Mesothelial cell of epicardium (in vitro differentiated cells): Measurements from ENCODE around the gene POLD2. TPM values are rescaled to one million over a fixed set of nuclear protein-coding genes. Genes with fewer than 3 reads are reported as not detected.

Experiments used
- DNase-seq, 2 experiments: peaks; one replicate each; pipeline ENCODE4 v3.0.0; 2021; ENCODE audit warnings: low spot score in 2 of 2; ENCODE audit not compliant: unreplicated experiment in 2 of 2
- H3K27ac Mint-ChIP-seq: 2 replicates; pipeline ENCODE4 v1.8.0; 2021; ENCODE audit warnings: mixed read lengths
- H3K27me3 Mint-ChIP-seq: 2 replicates; pipeline ENCODE4 v1.8.0; 2021; ENCODE audit warnings: low read depth, mixed read lengths
- H3K36me3 Mint-ChIP-seq: 2 replicates; pipeline ENCODE4 v1.8.0; 2021; ENCODE audit warnings: mixed read lengths
- H3K4me1 Mint-ChIP-seq: 2 replicates; pipeline ENCODE4 v1.8.0; 2021; ENCODE audit warnings: mixed read lengths
- H3K4me3 Mint-ChIP-seq: 2 replicates; pipeline ENCODE4 v1.8.0; 2021; ENCODE audit warnings: mild to moderate bottlenecking, moderate library complexity, mixed read lengths
- H3K9me3 Mint-ChIP-seq: 2 replicates; pipeline ENCODE4 v1.8.0; 2021; ENCODE audit warnings: mixed read lengths
- CTCF ChIP-seq: fragments of 200-600 bp; sonication (generic); IDR thresholded peaks from one replicate; pipeline ENCODE4 v1.5.0; 2021; ENCODE audit warnings: antibody characterized with exemption; ENCODE audit not compliant: unreplicated experiment
- total RNA-seq: library from RNA; stranded (reverse); gene quantifications from 3 replicates; pipeline ENCODE4 v1.2.1, GENCODE V29; 2021

POLD2 gene
- total RNA-seq, 1 donor from 2014 or later, result 117 TPM

GRCh38 chr7:44107116-44107960 lies 16.0 kb downstream of the POLD2 start:
- Mint-ChIP-seq H3K27me3 (peaks cover 10% of the 10 kb centered on the region), H3K9me3 (no peaks in the 10 kb centered on the region), H3K27ac (no peak overlapping the region), H3K36me3 (peaks cover 8% of the 10 kb centered on the region), H3K4me1 (peaks cover 12% of the 10 kb centered on the region), H3K4me3 (no peak overlapping the region)
- no peak for DNase-seq
- no peak for TF ChIP-seq CTCF

GRCh38 chr7:44106311-44107065 lies 16.9 kb downstream of the POLD2 start:
- Mint-ChIP-seq H3K9me3 (no peaks in the 10 kb centered on the region), H3K36me3 (peaks cover 2% of the 10 kb centered on the region), H3K27ac (no peak overlapping the region), H3K27me3 (peaks cover 13% of the 10 kb centered on the region), H3K4me1 (peaks cover 12% of the 10 kb centered on the region), H3K4me3 (peak overlapping the region; percentile 70)
- no peak for TF ChIP-seq CTCF
- DNase-seq, result no peak

GRCh38 chr7:44105832-44106231 lies 17.5 kb downstream of the POLD2 start:
- H3K4me1 Mint-ChIP-seq, result peaks cover 12% of the 10 kb centered on the region
- TF ChIP-seq CTCF, result no peak
- peaks cover 2% of the 10 kb centered on the region for H3K36me3 Mint-ChIP-seq
- H3K4me3 Mint-ChIP-seq, result peak overlapping the region; percentile 70
- DNase-seq, result no peak
- H3K9me3 Mint-ChIP-seq, result no peaks in the 10 kb centered on the region
- H3K27me3 Mint-ChIP-seq, result peaks cover 13% of the 10 kb centered on the region
- H3K27ac Mint-ChIP-seq, result peak overlapping the region; percentile 74

- Mint-ChIP-seq H3K9me3 (no peaks in the 10 kb centered on the region), H3K27ac (peak overlapping the region; percentile 74), H3K4me1 (peaks cover 15% of the 10 kb centered on the region), H3K36me3 (peaks cover 2% of the 10 kb centered on the region), H3K27me3 (peaks cover 13% of the 10 kb centered on the region), H3K4me3 (peak overlapping the region; percentile 70)
- no peak for TF ChIP-seq CTCF
- no peak for DNase-seq
Observed at GRCh38 chr7:44104860-44105771, 18.2 kb downstream of the POLD2 start.
